HCT116 (cell line): ENCODE data around the gene EHD1. TPM values are rescaled to one million over a fixed set of nuclear protein-coding genes. Genes with fewer than 3 reads are reported as not detected.

Experiments used
- ATAC-seq: fragments of 200-7000 bp; cut with Tn5 transposase; 2 replicates; pipeline ENCODE4 v1.9.1; 2020; ENCODE audit warnings: mild to moderate bottlenecking, moderate library complexity
- BruUV-seq: library from RNA; stranded (reverse); fragments of 400-500 nt; replicated peaks from 2 replicates; lab custom pipeline; 2021; lab: Mats Ljungman, UMichigan
- CTCF ChIA-PET: fragments of 300-600 bp; sonication (Branson Sonifier 250); formaldehyde crosslinking; loops from one replicate; lab custom pipeline; 2021; ENCODE audit warnings: antibody characterized with exemption; lab: Charles Lee
- POLR2A ChIA-PET: fragments of 300-600, 350-600 bp; sonication (Branson Sonifier 250); formaldehyde crosslinking; loops from one replicate; lab custom pipeline; 2021; ENCODE audit warnings: antibody characterized with exemption; lab: Charles Lee
- RAD21 ChIA-PET, 2 experiments: fragments of 300-600 bp; sonication (Branson Sonifier 250); formaldehyde crosslinking; loops; one replicate each; lab custom pipeline; 2023; ENCODE audit warnings: low total read pairs in 2 of 2; ENCODE audit not compliant: uncharacterized antibody in 2 of 2, unreplicated experiment in 2 of 2, low non-redundant PET in 1 of 2; lab: Charles Lee
- DNase-seq: peaks from one replicate; pipeline ENCODE4 v3.0.0-alpha.2; 2010; ENCODE audit warnings: low read depth, low spot score
- H2AFZ ChIP-seq: fragments of 200-600 bp; shearing (Covaris generic), sonication (generic); 2 replicates; pipeline ENCODE4 v1.6.1; 2017; ENCODE audit warnings: low read depth, mixed run types, mixed read lengths, antibody characterized with exemption, low read length; ENCODE audit not compliant: poor library complexity, severe bottlenecking
- H3K27ac ChIP-seq: 2 replicates; pipeline ENCODE4 v1.5.1; 2012; ENCODE audit warnings: low read depth, low read length
- H3K27me3 ChIP-seq: fragments of 200-600 bp; sonication (generic); 2 replicates; pipeline ENCODE4 v1.6.1; 2016; ENCODE audit warnings: mixed run types, low read length, mixed read lengths; ENCODE audit not compliant: insufficient read depth
- H3K36me3 ChIP-seq, 2 experiments: fragments of 200-500 bp in 1 of 2; fragments of 200-600 bp in 1 of 2; sonication (Bioruptor generic) in 1 of 2; sonication (generic) in 1 of 2; 2 replicates each; pipeline versions ENCODE4 v1.5.1 to v1.6.1; 2014 to 2016; ENCODE audit warnings: low read length in 2 of 2, inconsistent platforms in 1 of 2, mixed read lengths in 1 of 2, mixed run types in 1 of 2; ENCODE audit not compliant: insufficient read depth in 2 of 2, control insufficient read depth in 1 of 2
- H3K4me1 ChIP-seq, 2 experiments: fragments of 200-600 bp in 1 of 2; sonication (generic) in 1 of 2; 2 replicates each; pipeline versions ENCODE4 v1.5.1 to v1.6.1; 2012 to 2017; ENCODE audit warnings: low read length in 2 of 2, inconsistent platforms in 1 of 2, mild to moderate bottlenecking in 1 of 2, mixed read lengths in 1 of 2, mixed run types in 1 of 2, moderate library complexity in 1 of 2; ENCODE audit not compliant: insufficient read depth in 2 of 2, control insufficient read depth in 1 of 2
- H3K4me2 ChIP-seq: fragments of 200-600 bp; sonication (generic); 2 replicates; pipeline ENCODE4 v1.6.1; 2017; ENCODE audit warnings: mixed run types, low read length, mixed read lengths
- H3K4me3 ChIP-seq, 2 experiments: fragments of 200-600 bp in 1 of 2; sonication (generic) in 1 of 2; replicated peaks in 1 of 2; 2 replicates each; pipeline ENCODE4 v1.5.1; 2011 to 2016; ENCODE audit warnings: low read length in 2 of 2, control low read depth in 1 of 2, low read depth in 1 of 2, mild to moderate bottlenecking in 1 of 2, mixed read lengths in 1 of 2, mixed run types in 1 of 2
- H3K79me2 ChIP-seq: fragments of 200-600 bp; sonication (generic); 2 replicates; pipeline ENCODE4 v1.6.1; 2017; ENCODE audit warnings: mild to moderate bottlenecking, mixed run types, low read length, moderate library complexity, mixed read lengths; ENCODE audit not compliant: insufficient read depth
- H3K9ac ChIP-seq: fragments of 200-600 bp; sonication (generic); 2 replicates; pipeline ENCODE4 v1.6.1; 2016; ENCODE audit warnings: low read length, mixed read lengths
- H3K9me2 ChIP-seq: fragments of 200-600 bp; sonication (generic), shearing (Covaris generic); 2 replicates; pipeline ENCODE4 v1.6.1; 2017; ENCODE audit warnings: mixed run types, mild to moderate bottlenecking, moderate library complexity; ENCODE audit not compliant: insufficient read depth
- H3K9me3 ChIP-seq, 2 experiments: fragments of 200-500 bp in 1 of 2; fragments of 200-600 bp in 1 of 2; sonication (Bioruptor generic) in 1 of 2; sonication (generic) in 1 of 2; 2 replicates each; pipeline ENCODE4 v1.6.1; 2014 to 2017; ENCODE audit warnings: low read length in 2 of 2, mixed read lengths in 2 of 2, inconsistent platforms in 1 of 2, low read depth in 1 of 2, mild to moderate bottlenecking in 1 of 2, mixed run types in 1 of 2, moderate library complexity in 1 of 2; ENCODE audit not compliant: control insufficient read depth in 1 of 2, insufficient read depth in 1 of 2
- H4K20me1 ChIP-seq: fragments of 200-600 bp; sonication (generic), shearing (Covaris generic); 2 replicates; pipeline ENCODE4 v1.6.1; 2017; ENCODE audit warnings: mixed run types, mild to moderate bottlenecking, moderate library complexity; ENCODE audit not compliant: insufficient read depth
- CBX3 ChIP-seq: IDR thresholded peaks from 2 replicates; pipeline ENCODE4 v1.6.1; 2012; ENCODE audit warnings: low read depth
- CEBPB ChIP-seq: IDR thresholded peaks from 2 replicates; pipeline ENCODE4 v1.6.1; 2012; ENCODE audit warnings: low read depth
- EGR1 ChIP-seq: IDR thresholded peaks from 2 replicates; pipeline ENCODE4 v1.6.1; 2012; ENCODE audit warnings: low read depth
- ELF1 ChIP-seq: IDR thresholded peaks from 2 replicates; pipeline ENCODE4 v1.6.1; 2012; ENCODE audit warnings: low read depth, borderline replicate concordance
- FOSL1 ChIP-seq: IDR thresholded peaks from 2 replicates; pipeline ENCODE4 v1.6.1; 2012; ENCODE audit warnings: low read depth
- JUND ChIP-seq: IDR thresholded peaks from 2 replicates; pipeline ENCODE4 v1.6.1; 2012
- POLR2A ChIP-seq: IDR thresholded peaks from 2 replicates; pipeline ENCODE4 v1.7.0; 2011; ENCODE audit warnings: borderline replicate concordance; ENCODE audit not compliant: insufficient read depth, insufficient read length; ENCODE audit errors: extremely low read depth
- POLR2AphosphoS5 ChIP-seq: IDR thresholded peaks from 2 replicates; pipeline ENCODE4 v1.6.1; 2011; ENCODE audit warnings: mild to moderate bottlenecking, low read depth, low read length, moderate library complexity
- RAD21 ChIP-seq: IDR thresholded peaks from 2 replicates; pipeline ENCODE4 v1.6.1; 2012; ENCODE audit warnings: low read depth, mild to moderate bottlenecking
- SIN3A ChIP-seq: IDR thresholded peaks from 2 replicates; pipeline ENCODE4 v1.6.1; 2012; ENCODE audit warnings: low read depth
- SP1 ChIP-seq: IDR thresholded peaks from 2 replicates; pipeline ENCODE4 v1.6.1; 2012; ENCODE audit warnings: low read depth
- SRF ChIP-seq: IDR thresholded peaks from 2 replicates; pipeline ENCODE4 v1.6.1; 2012; ENCODE audit warnings: low read depth
- TCF7L2 ChIP-seq: IDR thresholded peaks from 2 replicates; pipeline ENCODE4 v1.7.0; 2011; ENCODE audit warnings: borderline replicate concordance, inconsistent platforms; ENCODE audit not compliant: insufficient read depth, insufficient read length; ENCODE audit errors: extremely low read depth
- YY1 ChIP-seq: IDR thresholded peaks from 2 replicates; pipeline ENCODE4 v1.6.1; 2011; ENCODE audit warnings: low read length, low read depth, moderate library complexity, mild to moderate bottlenecking; ENCODE audit not compliant: insufficient replicate concordance; ENCODE audit errors: extremely low read depth
- ZFX ChIP-seq: fragments of 450-650 bp; IDR thresholded peaks from 2 replicates; pipeline ENCODE4 v1.6.1; 2017
- ZNF274 ChIP-seq: fragments of 200-500 bp; sonication (Bioruptor generic); IDR thresholded peaks from 2 replicates; pipeline ENCODE4 v1.6.1; 2014; ENCODE audit warnings: mild to moderate bottlenecking, low read depth, low read length, inconsistent platforms
- intact Hi-C: fragments of 100-400 bp; cut with micrococcal nuclease; formaldehyde crosslinking; loops from 2 replicates; pipeline ENCODE4 v1.10.0; 2022
- total RNA-seq: library from RNA; stranded (reverse); gene quantifications from one replicate; pipeline ENCODE4 v1.2.1, GENCODE V29; 2021; ENCODE audit not compliant: unreplicated experiment
- TF ChIP-seq, protein P1 (sequence below): IDR thresholded peaks from 2 replicates; pipeline ENCODE4 v1.6.1; 2012; ENCODE audit warnings: low read depth
- TF ChIP-seq, protein P2 (sequence below): IDR thresholded peaks from 2 replicates; pipeline ENCODE4 v1.6.1; 2011; ENCODE audit warnings: mild to moderate bottlenecking, low read length, moderate library complexity; ENCODE audit not compliant: insufficient replicate concordance; ENCODE audit errors: extremely low read depth
- TF ChIP-seq, protein P3 (sequence below): IDR thresholded peaks from 2 replicates; pipeline ENCODE4 v1.6.1; 2012
- TF ChIP-seq, protein P4 (sequence below): IDR thresholded peaks from 2 replicates; pipeline ENCODE4 v1.6.1; 2012

The EHD1 gene
- total RNA-seq, 1 experiment from 2014 or later = 48.1 TPM

DNA sequence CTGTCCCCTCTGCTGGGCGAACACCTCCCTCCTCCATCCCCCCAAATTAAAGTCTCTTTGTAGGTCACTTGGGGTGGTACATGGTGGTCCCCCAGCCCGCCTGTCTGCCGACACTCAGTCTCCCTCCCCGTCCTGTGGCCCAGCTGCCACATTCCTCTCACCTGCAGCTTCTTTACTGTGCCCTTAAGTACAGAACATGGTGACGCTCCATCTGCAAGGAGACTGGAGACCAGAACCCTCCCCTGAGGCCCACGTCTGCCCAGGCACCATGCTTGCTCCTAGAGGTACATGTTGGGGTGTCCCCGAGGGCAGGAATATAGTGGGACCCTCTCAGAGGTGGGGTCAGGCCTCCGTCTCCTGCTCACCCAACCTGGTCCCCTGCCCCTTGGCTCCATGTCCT is 5.6 kb upstream of the EHD1 start:
- intact Hi-C loops = no loop called here
- ATAC-seq = no peak
- POLR2A ChIA-PET = no interaction called here
- BruUV-seq = no TSS peak
- H3K27ac ChIP-seq = no peak overlapping the region
- no peaks in the 10 kb centered on the region for H4K20me1 ChIP-seq
- CTCF ChIA-PET = no interaction called here
- H3K4me2 ChIP-seq = no peak overlapping the region
- no peak for DNase-seq
- no peaks in the 10 kb centered on the region for H3K27me3 ChIP-seq
- H3K4me3 ChIP-seq = no peak overlapping the region
- TF ChIP-seq SRF (no peak), ZNF274 (no peak), FOSL1 (no peak), POLR2A (no peak), ELF1 (no peak), SP1 (no peak), YY1 (no peak), RAD21 (no peak), POLR2AphosphoS5 (no peak), SIN3A (no peak), CBX3 (no peak), CEBPB (no peak), EGR1 (no peak), TCF7L2 (no peak), ZFX (no peak), JUND (no peak)
- TF ChIP-seq, protein P1, sequence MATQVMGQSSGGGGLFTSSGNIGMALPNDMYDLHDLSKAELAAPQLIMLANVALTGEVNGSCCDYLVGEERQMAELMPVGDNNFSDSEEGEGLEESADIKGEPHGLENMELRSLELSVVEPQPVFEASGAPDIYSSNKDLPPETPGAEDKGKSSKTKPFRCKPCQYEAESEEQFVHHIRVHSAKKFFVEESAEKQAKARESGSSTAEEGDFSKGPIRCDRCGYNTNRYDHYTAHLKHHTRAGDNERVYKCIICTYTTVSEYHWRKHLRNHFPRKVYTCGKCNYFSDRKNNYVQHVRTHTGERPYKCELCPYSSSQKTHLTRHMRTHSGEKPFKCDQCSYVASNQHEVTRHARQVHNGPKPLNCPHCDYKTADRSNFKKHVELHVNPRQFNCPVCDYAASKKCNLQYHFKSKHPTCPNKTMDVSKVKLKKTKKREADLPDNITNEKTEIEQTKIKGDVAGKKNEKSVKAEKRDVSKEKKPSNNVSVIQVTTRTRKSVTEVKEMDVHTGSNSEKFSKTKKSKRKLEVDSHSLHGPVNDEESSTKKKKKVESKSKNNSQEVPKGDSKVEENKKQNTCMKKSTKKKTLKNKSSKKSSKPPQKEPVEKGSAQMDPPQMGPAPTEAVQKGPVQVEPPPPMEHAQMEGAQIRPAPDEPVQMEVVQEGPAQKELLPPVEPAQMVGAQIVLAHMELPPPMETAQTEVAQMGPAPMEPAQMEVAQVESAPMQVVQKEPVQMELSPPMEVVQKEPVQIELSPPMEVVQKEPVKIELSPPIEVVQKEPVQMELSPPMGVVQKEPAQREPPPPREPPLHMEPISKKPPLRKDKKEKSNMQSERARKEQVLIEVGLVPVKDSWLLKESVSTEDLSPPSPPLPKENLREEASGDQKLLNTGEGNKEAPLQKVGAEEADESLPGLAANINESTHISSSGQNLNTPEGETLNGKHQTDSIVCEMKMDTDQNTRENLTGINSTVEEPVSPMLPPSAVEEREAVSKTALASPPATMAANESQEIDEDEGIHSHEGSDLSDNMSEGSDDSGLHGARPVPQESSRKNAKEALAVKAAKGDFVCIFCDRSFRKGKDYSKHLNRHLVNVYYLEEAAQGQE = no peak
- TF ChIP-seq, protein P2, sequence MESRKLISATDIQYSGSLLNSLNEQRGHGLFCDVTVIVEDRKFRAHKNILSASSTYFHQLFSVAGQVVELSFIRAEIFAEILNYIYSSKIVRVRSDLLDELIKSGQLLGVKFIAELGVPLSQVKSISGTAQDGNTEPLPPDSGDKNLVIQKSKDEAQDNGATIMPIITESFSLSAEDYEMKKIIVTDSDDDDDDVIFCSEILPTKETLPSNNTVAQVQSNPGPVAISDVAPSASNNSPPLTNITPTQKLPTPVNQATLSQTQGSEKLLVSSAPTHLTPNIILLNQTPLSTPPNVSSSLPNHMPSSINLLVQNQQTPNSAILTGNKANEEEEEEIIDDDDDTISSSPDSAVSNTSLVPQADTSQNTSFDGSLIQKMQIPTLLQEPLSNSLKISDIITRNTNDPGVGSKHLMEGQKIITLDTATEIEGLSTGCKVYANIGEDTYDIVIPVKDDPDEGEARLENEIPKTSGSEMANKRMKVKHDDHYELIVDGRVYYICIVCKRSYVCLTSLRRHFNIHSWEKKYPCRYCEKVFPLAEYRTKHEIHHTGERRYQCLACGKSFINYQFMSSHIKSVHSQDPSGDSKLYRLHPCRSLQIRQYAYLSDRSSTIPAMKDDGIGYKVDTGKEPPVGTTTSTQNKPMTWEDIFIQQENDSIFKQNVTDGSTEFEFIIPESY = no peak
- TF ChIP-seq, protein P3, sequence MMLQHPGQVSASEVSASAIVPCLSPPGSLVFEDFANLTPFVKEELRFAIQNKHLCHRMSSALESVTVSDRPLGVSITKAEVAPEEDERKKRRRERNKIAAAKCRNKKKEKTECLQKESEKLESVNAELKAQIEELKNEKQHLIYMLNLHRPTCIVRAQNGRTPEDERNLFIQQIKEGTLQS = no peak
- TF ChIP-seq, protein P4, sequence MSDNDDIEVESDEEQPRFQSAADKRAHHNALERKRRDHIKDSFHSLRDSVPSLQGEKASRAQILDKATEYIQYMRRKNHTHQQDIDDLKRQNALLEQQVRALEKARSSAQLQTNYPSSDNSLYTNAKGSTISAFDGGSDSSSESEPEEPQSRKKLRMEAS = no peak
- TF ChIP-seq, all 23 proteins: peak for 0
- H3K4me1 ChIP-seq = peaks cover 13 to 33% of the 10 kb centered on the region in 2 experiments; a peak in 3 of 4 replicates
- no peak overlapping the region for H2AFZ ChIP-seq
- no peak overlapping the region for H3K9ac ChIP-seq
- RAD21 ChIA-PET = no interaction called here
- H3K9me2 ChIP-seq = no peaks in the 10 kb centered on the region
- H3K79me2 ChIP-seq = peaks cover 2% of the 10 kb centered on the region; the same call in 1 of the 2 replicates
- no peaks in the 10 kb centered on the region for H3K9me3 ChIP-seq
- no peaks in the 10 kb centered on the region for H3K36me3 ChIP-seq
